Keratinocyte (primary cell): ENCODE measurements around the gene NTN5. TPM values are rescaled to one million over a fixed set of nuclear protein-coding genes. Genes with fewer than 3 reads are reported as not detected.

ENCODE experiments used
- DNase-seq: peaks from one replicate; pipeline ENCODE4 v3.0.0-alpha.2; 2011; ENCODE audit warnings: low read depth, missing footprints, low spot score
- FAIRE-seq: peaks from 2 replicates; lab custom pipeline; 2011; peaks lifted over from hg19 to GRCh38; lab: Jason Lieb, UNC
- H2AFZ ChIP-seq: 2 replicates; pipeline ENCODE4 v1.6.0; 2012; ENCODE audit warnings: low read length, control low read depth, inconsistent platforms; ENCODE audit not compliant: control insufficient read depth
- H3K27ac ChIP-seq: 2 replicates; pipeline ENCODE4 v1.5.1; 2011; ENCODE audit warnings: low read length; ENCODE audit not compliant: control insufficient read depth, insufficient read depth
- H3K27me3 ChIP-seq: 3 replicates; pipeline ENCODE4 v1.6.0; 2011; ENCODE audit warnings: low read length; ENCODE audit not compliant: control insufficient read depth, insufficient read depth; ENCODE audit errors: extremely low read depth
- H3K36me3 ChIP-seq, 2 experiments: 2 replicates in 1 of 2; 3 replicates in 1 of 2; pipeline ENCODE4 v1.5.1; 2011; ENCODE audit warnings: low read length in 2 of 2, mild to moderate bottlenecking in 1 of 2; ENCODE audit not compliant: control insufficient read depth in 2 of 2, insufficient read depth in 2 of 2; ENCODE audit errors: extremely low read depth in 1 of 2
- H3K4me1 ChIP-seq: 3 replicates; pipeline ENCODE4 v1.5.1; 2011; ENCODE audit warnings: low read length; ENCODE audit not compliant: control insufficient read depth, insufficient read depth; ENCODE audit errors: extremely low read depth
- H3K4me2 ChIP-seq: 3 replicates; pipeline ENCODE4 v1.6.0; 2011; ENCODE audit warnings: low read depth, low read length; ENCODE audit not compliant: control insufficient read depth, insufficient read depth; ENCODE audit errors: extremely low read depth
- H3K4me3 ChIP-seq, 3 experiments: fragments of 200-600 bp in 1 of 3; sonication (generic) in 1 of 3; 2 replicates in 2 of 3; 3 replicates in 1 of 3; pipeline ENCODE4 v1.5.1; 2011 to 2016; ENCODE audit warnings: low read length in 3 of 3, mild to moderate bottlenecking in 3 of 3, control low read depth in 2 of 3, inconsistent platforms in 1 of 3, low read depth in 1 of 3, mixed read lengths in 1 of 3, mixed run types in 1 of 3, moderate library complexity in 1 of 3; ENCODE audit not compliant: control insufficient read depth in 2 of 3, insufficient read depth in 2 of 3; ENCODE audit errors: extremely low read depth in 1 of 3
- H3K79me2 ChIP-seq: 2 replicates; pipeline ENCODE4 v1.6.0; 2012; ENCODE audit warnings: low read length; ENCODE audit not compliant: control insufficient read depth, insufficient read depth
- H3K9ac ChIP-seq: 3 replicates; pipeline ENCODE4 v1.6.0; 2011; ENCODE audit warnings: low read length; ENCODE audit not compliant: control insufficient read depth, insufficient read depth; ENCODE audit errors: extremely low read depth
- H3K9me1 ChIP-seq: 3 replicates; pipeline ENCODE4 v1.6.0; 2011; ENCODE audit warnings: low read length; ENCODE audit not compliant: control insufficient read depth, insufficient read depth; ENCODE audit errors: extremely low read depth
- H3K9me3 ChIP-seq: 2 replicates; pipeline ENCODE4 v1.5.1; 2012; ENCODE audit warnings: low read depth, low read length; ENCODE audit not compliant: control insufficient read depth
- H4K20me1 ChIP-seq: 3 replicates; pipeline ENCODE4 v1.6.0; 2011; ENCODE audit warnings: low read length; ENCODE audit not compliant: control insufficient read depth, insufficient read depth; ENCODE audit errors: extremely low read depth
- CTCF ChIP-seq, 3 experiments: IDR thresholded peaks in 1 of 3; conservative IDR thresholded peaks in 1 of 3; optimal IDR thresholded peaks in 1 of 3; 2 replicates in 2 of 3; 3 replicates in 1 of 3; pipeline versions ENCODE3 to v1.5.1; 2011; ENCODE audit warnings: low read length in 3 of 3, mild to moderate bottlenecking in 3 of 3, moderate library complexity in 2 of 3, control low read depth in 1 of 3, inconsistent platforms in 1 of 3; ENCODE audit not compliant: insufficient read depth in 2 of 3; ENCODE audit errors: extremely low read depth in 1 of 3
- EZH2 ChIP-seq: IDR thresholded peaks from one replicate; pipeline ENCODE4 v1.6.1; 2012; ENCODE audit warnings: inconsistent platforms, mild to moderate bottlenecking, low read length, moderate library complexity
- dilution Hi-C: fragments of 300-500 bp; cut with MboI; formaldehyde crosslinking; loops from one replicate; pipeline ENCODE4 v1.7.0; 2020; ENCODE audit warnings: low sequenced_read_pairs; ENCODE audit not compliant: extremely low pct_ligation_motif_present
- polyA plus RNA-seq, 5 experiments: library from polyadenylated mRNA; depleted of rRNA in 3 of 5; stranded (reverse) in 3 of 5; stranded (forward) in 1 of 5; unstranded in 1 of 5; fragments of >200 nt; gene quantifications; 1 replicate in 1 of 5; 2 replicates in 3 of 5; 3 replicates in 1 of 5; pipeline versions ENCODE4 v1.2.1 to v1.2.3, GENCODE V29; 2011 to 2012; ENCODE audit warnings: missing spikeins in 2 of 5, low read depth in 1 of 5, low replicate concordance in 1 of 5

NTN5 gene
- polyA plus RNA-seq, 1 donor (not counting 4 experiments of a cell fraction or from before 2014, with no cell fraction given): 0.07 TPM

GRCh38 chr19:48674216-48674809 lies 1.5 kb upstream of the NTN5 start:
- Histone ChIP-seq H3K4me3 (no peak overlapping the region), H3K9me3 (no peaks in the 10 kb centered on the region), H4K20me1 (no peaks in the 10 kb centered on the region), H3K4me1 (no peaks in the 10 kb centered on the region), H3K27ac (no peak overlapping the region), H3K36me3 (no peaks in the 10 kb centered on the region), H3K4me2 (no peak overlapping the region), H3K9me1 (no peaks in the 10 kb centered on the region), H2AFZ (no peak overlapping the region), H3K9ac (no peak overlapping the region), H3K27me3 (no peaks in the 10 kb centered on the region), H3K79me2 (no peaks in the 10 kb centered on the region)
- TF ChIP-seq CTCF (optimal IDR thresholded peaks at IDR 0.05 in 1 of 3, IDR thresholded peaks at IDR 0.05 in 1 of 3, conservative IDR thresholded peaks at IDR 0.05 in 1 of 3; ENCODE audit: extremely low read depth in 1 of 3, insufficient read depth in 2 of 3, low read length in 3 of 3) (no peak), EZH2 (no peak)
- DNase-seq (no peak), FAIRE-seq (no peak)
- dilution Hi-C loops: no loop called here

- no peak overlapping the region for H3K9ac ChIP-seq
- H3K4me2 ChIP-seq: no peak overlapping the region
- no peaks in the 10 kb centered on the region for H3K4me1 ChIP-seq
- no peak for DNase-seq
- H3K27ac ChIP-seq: no peak overlapping the region
- no peaks in the 10 kb centered on the region for H3K79me2 ChIP-seq
- no peak for FAIRE-seq
- H3K9me1 ChIP-seq: no peaks in the 10 kb centered on the region
- H4K20me1 ChIP-seq: no peaks in the 10 kb centered on the region
- H3K36me3 ChIP-seq: no peaks in the 10 kb centered on the region
- dilution Hi-C loops: no loop called here
- H3K9me3 ChIP-seq: no peaks in the 10 kb centered on the region
- H3K27me3 ChIP-seq: no peaks in the 10 kb centered on the region
- no peak overlapping the region for H2AFZ ChIP-seq
- H3K4me3 ChIP-seq: no peak overlapping the region
- no peak for TF ChIP-seq EZH2
- no peak for TF ChIP-seq CTCF (optimal IDR thresholded peaks at IDR 0.05 in 1 of 3, IDR thresholded peaks at IDR 0.05 in 1 of 3, conservative IDR thresholded peaks at IDR 0.05 in 1 of 3; ENCODE audit: extremely low read depth in 1 of 3, insufficient read depth in 2 of 3, low read length in 3 of 3)
Measured at GRCh38 chr19:48673436-48674100, 751 bp upstream of the NTN5 start.
